ENCODE results near the gene ZSWIM7. TPM values are rescaled to one million over a fixed set of nuclear protein-coding genes. Genes with fewer than 3 reads are reported as not detected.

ZSWIM7 gene
- total and polyA plus RNA-seq, 2 of the 4 experiments (the other 2 are of a cell fraction): 6.8 to 12.1 TPM

DNA sequence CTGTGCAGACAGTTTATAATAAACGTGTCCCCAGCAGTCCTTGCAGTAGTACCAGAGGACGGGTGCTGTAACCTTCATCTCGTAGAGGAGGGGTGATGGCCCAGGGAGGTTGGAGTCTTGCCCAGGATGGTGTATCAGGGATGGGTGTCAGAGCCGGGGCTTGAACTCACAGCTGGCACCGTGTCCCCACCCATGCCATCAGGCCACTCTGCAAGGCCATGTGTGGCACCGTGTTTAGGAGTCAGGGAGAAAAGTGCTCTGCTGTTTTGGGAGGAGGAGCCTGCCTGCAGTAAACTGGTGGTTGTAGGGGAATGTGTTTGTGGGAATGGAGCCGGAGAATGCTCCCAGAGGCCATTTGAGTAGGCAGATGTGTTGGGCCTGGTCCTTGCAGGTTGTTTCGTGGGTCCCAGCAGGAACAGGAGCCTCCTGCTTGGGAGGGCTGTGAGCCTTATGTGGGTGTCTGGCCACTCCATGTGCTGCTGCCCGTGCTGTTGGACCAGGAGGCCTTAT lies 52.8 kb downstream of the ZSWIM7 start:
- DNase-seq: no peak
- 92% methylated on average over 4 of the region's 9 CpGs; no CpG with 5 or more reads in 1 of the 2 experiments for WGBS, 2 experiments (ENCODE audit: extremely low coverage in 2 of 2, insufficient read length in 1 of 2)
- no TSS peak for BruUV-seq (replicated peaks)

More for the DNA sequence above, 52.8 kb downstream of the ZSWIM7 start:
- Histone ChIP-seq H3K4me2 (ENCODE audit: low read depth, low read length) (peak overlapping the region; percentile 91), H4K20me1 (ENCODE audit: insufficient read depth, low read length) (no peaks in the 10 kb centered on the region), H2BK20ac (ENCODE audit: low read depth, low read length) (peak overlapping the region; percentile 16; the same call in 1 of the 2 replicates), H3K79me1 (ENCODE audit: low read depth in 1 of 2, low read length in 2 of 2) (peaks cover 17 to 37% of the 10 kb centered on the region in 2 experiments), H2AK9ac (replicated peaks; ENCODE audit: low read depth, low read length, poor library complexity) (peak overlapping the region; percentile 18), H2BK120ac (ENCODE audit: low read depth, low read length) (0 out of 2 replicates have a peak overlapping the region, but pooled peaks have one; percentile 30), H3K36me3 (ENCODE audit: control insufficient read depth, insufficient read depth, low read length) (0 out of 2 replicates have a peak, but pooled peaks cover 2% of the 10 kb centered on the region), H2AFZ (replicated peaks; ENCODE audit: low read length, poor library complexity) (peak overlapping the region; percentile 29), H3K56ac (ENCODE audit: extremely low read depth, insufficient read depth, low read length) (no peak overlapping the region), H3K14ac (replicated peaks; ENCODE audit: low read depth, low read length) (peak overlapping the region; percentile 8; the same call in 1 of the 2 replicates), H2BK15ac (ENCODE audit: low read depth, low read length) (0 out of 3 replicates have a peak overlapping the region, but pooled peaks have one; percentile 8), H3K9me1 (ENCODE audit: insufficient read depth, low read length) (peaks cover 14% of the 10 kb centered on the region; the same call in 1 of the 2 replicates), H3K18ac (ENCODE audit: low read depth, low read length) (peak overlapping the region; percentile 43; the same call in 1 of the 2 replicates), H3K9me3 (ENCODE audit: control insufficient read depth, insufficient read depth, low read length) (no peaks in the 10 kb centered on the region), H3K27me3 (ENCODE audit: control insufficient read depth, insufficient read depth, low read length) (no peaks in the 10 kb centered on the region), H4K91ac (ENCODE audit: insufficient read depth, low read depth, low read length) (peak overlapping the region; percentile 10), H3K9ac (ENCODE audit: low read depth, low read length) (peak overlapping the region; percentile 86; the same call in 1 of the 2 replicates), H3K4ac (ENCODE audit: low read depth, low read length) (peak overlapping the region; percentile 44), H4K8ac (ENCODE audit: low read depth in 2 of 2, low read length in 2 of 2) (peak overlapping the region; percentile 0 to 4; a peak in 2 of 4 replicates), H2BK5ac (ENCODE audit: low read depth, low read length, poor library complexity, severe bottlenecking) (no peak overlapping the region), H3K23ac (ENCODE audit: low read depth, low read length) (0 out of 2 replicates have a peak overlapping the region, but pooled peaks have one; percentile 11), H4K5ac (ENCODE audit: low read depth, low read length) (peak overlapping the region; percentile 32), H3K4me1 (ENCODE audit: control insufficient read depth, insufficient read depth, low read length) (peaks cover 20% of the 10 kb centered on the region), H2AK5ac (ENCODE audit: low read depth, low read length) (peak overlapping the region; percentile 41), H3K4me3 (ENCODE audit: insufficient read depth, low read depth, low read length) (peak overlapping the region; percentile 73; the same call in 1 of the 2 replicates), H3K27ac (ENCODE audit: insufficient read depth, low read length) (peak overlapping the region; percentile 5)
- ATAC-seq (ENCODE audit: low read depth): no peak
- POLR2A ChIA-PET (ENCODE audit: unreplicated experiment): interaction anchor here (0.6 kb wide), 1 partner anchor 9 kb away, joined by 3 read pairs; no protein-coding TSS in a partner anchor
- CTCF ChIA-PET: interaction anchor here (0.8 kb wide), 1 partner anchor 12 kb away, joined by 3 read pairs; no protein-coding TSS in a partner anchor
- in situ Hi-C loops (cut with MboI; ENCODE audit: low sequenced_read_pairs) (no loop called here), intact Hi-C loops (cut with micrococcal nuclease) (loop anchor here (1.0 kb wide), 1 partner anchor 52 kb away; no protein-coding TSS in a partner anchor), dilution Hi-C loops (cut with HindIII; ENCODE audit: low sequenced_read_pairs, unreplicated experiment) (no loop called here)
- TF ChIP-seq FOS (IDR thresholded peaks at IDR 0.05; ENCODE audit: low read depth, low read length): no peak
- no peak for TF ChIP-seq MAZ (IDR thresholded peaks at IDR 0.05; ENCODE audit: borderline replicate concordance, low read depth, low read length)
- TF ChIP-seq MAFK (IDR thresholded peaks at IDR 0.05; ENCODE audit: low read depth, low read length): no peak
- no peak for TF ChIP-seq POLR2A (IDR thresholded peaks at IDR 0.05; ENCODE audit: low read depth, low read length)
- TF ChIP-seq CHD1 (IDR thresholded peaks at IDR 0.05; ENCODE audit: low read depth, low read length): no peak
- TF ChIP-seq, protein P1, sequence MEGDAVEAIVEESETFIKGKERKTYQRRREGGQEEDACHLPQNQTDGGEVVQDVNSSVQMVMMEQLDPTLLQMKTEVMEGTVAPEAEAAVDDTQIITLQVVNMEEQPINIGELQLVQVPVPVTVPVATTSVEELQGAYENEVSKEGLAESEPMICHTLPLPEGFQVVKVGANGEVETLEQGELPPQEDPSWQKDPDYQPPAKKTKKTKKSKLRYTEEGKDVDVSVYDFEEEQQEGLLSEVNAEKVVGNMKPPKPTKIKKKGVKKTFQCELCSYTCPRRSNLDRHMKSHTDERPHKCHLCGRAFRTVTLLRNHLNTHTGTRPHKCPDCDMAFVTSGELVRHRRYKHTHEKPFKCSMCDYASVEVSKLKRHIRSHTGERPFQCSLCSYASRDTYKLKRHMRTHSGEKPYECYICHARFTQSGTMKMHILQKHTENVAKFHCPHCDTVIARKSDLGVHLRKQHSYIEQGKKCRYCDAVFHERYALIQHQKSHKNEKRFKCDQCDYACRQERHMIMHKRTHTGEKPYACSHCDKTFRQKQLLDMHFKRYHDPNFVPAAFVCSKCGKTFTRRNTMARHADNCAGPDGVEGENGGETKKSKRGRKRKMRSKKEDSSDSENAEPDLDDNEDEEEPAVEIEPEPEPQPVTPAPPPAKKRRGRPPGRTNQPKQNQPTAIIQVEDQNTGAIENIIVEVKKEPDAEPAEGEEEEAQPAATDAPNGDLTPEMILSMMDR (conservative IDR thresholded peaks at IDR 0.05; ENCODE audit: low read depth, low read length): no peak
- TF ChIP-seq CEBPB (IDR thresholded peaks at IDR 0.05; ENCODE audit: low read depth, low read length): no peak
- TF ChIP-seq, protein P2, sequence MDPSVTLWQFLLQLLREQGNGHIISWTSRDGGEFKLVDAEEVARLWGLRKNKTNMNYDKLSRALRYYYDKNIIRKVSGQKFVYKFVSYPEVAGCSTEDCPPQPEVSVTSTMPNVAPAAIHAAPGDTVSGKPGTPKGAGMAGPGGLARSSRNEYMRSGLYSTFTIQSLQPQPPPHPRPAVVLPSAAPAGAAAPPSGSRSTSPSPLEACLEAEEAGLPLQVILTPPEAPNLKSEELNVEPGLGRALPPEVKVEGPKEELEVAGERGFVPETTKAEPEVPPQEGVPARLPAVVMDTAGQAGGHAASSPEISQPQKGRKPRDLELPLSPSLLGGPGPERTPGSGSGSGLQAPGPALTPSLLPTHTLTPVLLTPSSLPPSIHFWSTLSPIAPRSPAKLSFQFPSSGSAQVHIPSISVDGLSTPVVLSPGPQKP (IDR thresholded peaks at IDR 0.05; ENCODE audit: borderline replicate concordance, low read depth, low read length): no peak
- TF ChIP-seq SMC3 (IDR thresholded peaks at IDR 0.05; ENCODE audit: low read depth, low read length): no peak
- no peak for TF ChIP-seq MXI1 (IDR thresholded peaks at IDR 0.05; ENCODE audit: borderline replicate concordance, low read depth, low read length)
- TF ChIP-seq NFE2L2 (IDR thresholded peaks at IDR 0.05; ENCODE audit: low read depth, low read length): no peak
- no peak for TF ChIP-seq RCOR1 (IDR thresholded peaks at IDR 0.05; ENCODE audit: insufficient replicate concordance, low read length)

Data from IMR-90 (cell line).